CD4-positive, alpha-beta T cell treated with Interleukin-15 for 4 hours (primary cell): ENCODE results near the gene EDN1.

ENCODE experiments used
- DNase-seq: peaks from one replicate; pipeline ENCODE4 v3.0.0-alpha.2; 2020; ENCODE audit warnings: low spot score

EDN1 gene

DNA sequence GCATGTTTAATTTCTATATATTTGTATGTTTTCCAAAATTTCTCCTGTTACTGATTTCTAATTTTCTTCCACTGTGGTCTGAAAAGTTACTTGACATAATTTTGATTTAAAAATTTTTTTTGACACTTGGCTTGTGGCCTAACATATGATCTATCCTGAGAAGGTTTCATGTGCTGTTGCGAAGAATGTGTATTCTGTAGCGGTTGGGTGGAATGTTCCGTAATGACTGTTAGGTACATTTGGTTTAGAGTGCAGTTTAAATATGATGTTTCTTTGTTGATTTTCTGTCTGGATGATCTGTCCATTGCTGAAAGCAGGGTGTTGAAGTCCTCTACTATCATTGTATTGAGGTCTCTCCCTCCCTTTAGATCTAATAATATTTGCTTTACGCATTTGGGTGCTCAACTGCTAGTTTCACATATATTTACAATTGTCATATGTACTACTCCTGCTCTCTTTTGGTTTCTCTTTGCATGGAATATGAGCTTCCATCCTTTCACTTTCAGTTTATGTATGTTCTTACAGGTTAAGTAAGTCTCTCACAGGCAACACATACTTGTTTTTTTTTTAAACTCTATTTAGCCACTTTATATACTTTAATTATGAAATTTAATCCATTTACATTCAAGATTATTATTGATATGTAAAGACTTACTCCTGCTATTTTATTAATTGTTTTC lies 19.5 kb upstream of the EDN1 start:
- DNase-seq, result no peak

DNA sequence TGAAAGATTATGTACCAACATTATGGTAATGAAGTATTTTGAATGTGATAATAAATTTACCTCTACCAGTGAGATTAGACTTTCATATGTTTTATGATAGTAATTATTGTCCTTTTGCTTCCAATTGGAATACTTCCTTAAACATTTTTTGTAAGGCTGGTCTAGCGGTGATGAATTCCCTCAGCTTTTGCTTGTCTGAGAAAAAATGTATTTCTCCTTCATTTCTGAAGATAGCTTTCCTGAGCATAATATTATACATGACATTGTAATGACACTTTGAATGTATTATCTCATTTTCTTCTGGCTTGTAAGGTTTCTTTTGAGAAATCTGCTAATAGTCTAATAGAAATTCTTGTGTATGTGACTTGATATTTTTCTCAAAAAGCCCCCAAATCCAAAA lies 18.6 kb upstream of the EDN1 start:
- DNase-seq, result no peak

DNA sequence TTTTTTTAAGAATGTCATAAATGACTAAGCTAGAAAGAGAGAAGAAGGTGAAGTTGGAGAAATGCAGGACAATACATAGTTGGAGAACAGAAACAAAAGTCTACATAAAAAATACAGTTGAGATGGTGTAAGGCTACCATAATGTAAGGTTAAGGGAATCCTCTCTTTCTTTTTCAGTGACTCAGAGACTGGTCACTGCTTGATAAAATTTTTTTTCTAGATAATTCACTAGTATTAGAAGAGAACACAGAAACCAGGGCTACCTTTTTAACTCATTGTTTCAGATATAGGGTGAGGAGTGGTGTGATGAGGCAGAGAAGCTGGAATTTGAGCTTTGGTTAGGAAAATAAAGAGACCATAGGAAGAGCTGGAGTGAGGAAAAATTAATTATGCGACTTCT lies 18.2 kb upstream of the EDN1 start:
- DNase-seq, result no peak

DNA sequence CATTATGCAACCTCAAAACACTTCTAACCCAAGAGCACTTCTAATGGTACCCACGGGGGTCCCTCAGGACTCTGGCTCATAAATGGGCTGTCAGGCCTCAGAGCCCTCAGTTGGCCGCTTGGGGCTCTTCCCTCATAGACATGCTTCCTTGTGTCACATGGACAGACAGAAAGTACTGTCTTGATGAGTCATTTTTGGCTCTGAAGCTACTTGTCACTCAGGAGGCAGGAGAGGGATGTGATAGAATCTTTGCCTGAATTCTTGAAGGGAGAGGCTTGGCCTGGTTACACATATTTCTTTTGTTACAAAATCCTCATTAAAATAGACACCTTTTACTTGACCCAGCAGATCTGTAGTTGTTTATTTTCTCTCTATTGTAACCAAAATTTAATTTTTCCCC lies 15.1 kb upstream of the EDN1 start:
- DNase-seq, result no peak

DNA sequence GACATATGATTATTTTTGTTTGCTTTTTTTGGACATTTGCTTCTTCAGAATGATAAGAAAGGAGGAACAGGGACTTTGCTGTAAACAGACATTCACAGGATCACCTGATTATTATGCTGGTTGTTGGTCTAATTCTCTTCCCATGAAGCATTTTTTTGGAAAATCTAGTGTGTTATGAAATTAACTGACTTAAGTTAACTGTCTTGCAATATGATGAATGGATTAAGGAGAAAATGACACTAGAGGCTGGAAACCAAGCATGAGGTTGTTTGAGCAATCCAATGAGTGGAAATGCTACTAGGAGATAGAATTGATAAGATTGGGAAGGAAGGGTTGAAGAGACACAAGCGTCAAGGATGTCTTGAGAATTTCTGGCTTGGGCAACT lies 13.2 kb upstream of the EDN1 start:
- DNase-seq, result no peak

DNA sequence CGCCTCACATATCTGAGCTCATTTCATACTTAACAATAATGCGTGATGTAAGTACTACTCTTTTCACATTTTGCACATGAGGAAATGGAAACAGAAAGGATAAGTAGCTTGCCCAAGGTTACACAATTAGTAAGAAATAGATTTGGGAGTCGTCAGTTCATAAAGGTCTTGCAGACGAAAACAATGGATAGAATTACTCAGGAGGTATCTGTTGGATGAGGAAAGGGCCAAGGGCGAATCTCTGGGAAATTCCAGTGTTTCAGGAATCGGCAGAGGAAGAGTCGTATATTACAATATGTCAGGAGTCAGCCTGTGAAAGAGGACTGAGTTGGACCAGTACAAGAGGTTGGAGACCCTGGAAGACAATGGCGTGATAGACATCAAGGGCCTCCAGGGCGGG lies 12.8 kb upstream of the EDN1 start:
- no peak for DNase-seq

DNA sequence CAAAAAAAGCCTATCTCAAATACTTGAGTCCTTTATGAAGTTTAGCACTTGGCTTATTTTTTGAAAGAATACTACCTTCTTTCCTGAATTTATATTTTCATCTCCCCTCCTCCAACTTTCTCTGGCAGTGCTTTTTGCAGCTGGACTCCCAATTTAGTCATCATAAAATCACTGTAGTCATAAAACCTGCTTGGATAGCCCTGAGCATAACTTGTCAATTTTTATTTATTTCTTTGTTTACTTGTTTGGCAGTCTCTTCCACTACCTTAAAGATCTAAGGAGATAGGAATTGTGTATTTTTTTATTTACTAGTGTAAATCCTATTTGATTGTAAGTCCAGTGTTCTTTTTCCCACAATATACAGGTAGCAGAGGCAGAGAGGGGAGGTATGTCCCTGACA lies 11.2 kb upstream of the EDN1 start:
- no peak for DNase-seq

DNA sequence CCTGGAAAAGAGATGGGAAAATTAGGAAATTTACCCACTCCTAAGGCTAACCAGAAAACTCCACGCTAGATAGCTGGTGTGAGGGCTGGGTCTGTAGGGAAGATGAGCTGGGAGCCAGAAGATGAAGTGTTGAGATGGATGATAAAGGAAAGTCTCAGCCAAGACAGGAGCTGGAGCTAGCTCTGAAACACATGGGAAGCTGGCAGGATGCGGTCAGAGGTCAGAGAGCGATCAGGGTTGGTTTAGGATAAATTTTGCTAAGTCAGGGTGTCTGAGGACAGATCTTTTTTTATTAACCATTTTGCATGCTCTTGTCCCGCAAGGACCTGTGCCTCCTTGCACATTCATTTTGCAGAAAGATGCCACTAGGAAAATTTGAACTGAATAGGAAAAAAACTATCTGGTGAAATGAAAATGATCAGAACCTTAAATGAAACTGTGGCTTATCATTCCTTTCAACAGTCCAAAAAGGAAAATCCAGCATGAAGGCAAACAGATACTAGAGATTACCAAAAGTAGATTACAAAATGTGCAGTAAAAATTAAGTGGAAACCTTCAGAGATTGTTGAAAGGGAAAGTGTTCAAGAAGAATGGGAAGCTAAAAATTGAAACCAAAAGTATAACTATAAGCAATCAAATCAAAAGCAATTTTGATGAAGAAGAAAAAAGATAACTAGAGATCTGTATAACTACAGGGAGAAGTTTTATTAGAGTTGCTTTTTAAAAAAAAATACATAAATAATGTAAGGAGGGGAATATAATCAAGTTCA lies 10.7 kb upstream of the EDN1 start:
- DNase-seq, result no peak

DNA sequence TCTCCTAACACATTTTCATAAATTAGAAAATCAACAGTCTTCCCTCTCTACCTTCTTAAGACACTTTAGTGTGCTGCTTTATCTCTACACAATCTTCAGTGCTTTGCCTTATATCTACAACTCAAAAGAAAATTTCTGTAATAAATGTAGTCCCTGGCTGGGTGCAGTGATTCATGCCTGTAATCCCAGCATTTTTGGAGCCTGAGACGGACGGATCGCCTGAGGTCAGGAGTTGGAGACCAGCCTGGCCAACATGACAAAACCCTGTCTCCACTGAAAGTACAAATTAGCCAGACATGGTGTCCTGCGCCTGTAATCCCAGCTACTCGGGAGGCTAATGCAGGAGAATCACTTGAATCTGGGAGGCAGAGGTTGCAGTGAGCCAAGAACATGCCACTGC lies 9.7 kb upstream of the EDN1 start:
- DNase-seq, result no peak

DNA sequence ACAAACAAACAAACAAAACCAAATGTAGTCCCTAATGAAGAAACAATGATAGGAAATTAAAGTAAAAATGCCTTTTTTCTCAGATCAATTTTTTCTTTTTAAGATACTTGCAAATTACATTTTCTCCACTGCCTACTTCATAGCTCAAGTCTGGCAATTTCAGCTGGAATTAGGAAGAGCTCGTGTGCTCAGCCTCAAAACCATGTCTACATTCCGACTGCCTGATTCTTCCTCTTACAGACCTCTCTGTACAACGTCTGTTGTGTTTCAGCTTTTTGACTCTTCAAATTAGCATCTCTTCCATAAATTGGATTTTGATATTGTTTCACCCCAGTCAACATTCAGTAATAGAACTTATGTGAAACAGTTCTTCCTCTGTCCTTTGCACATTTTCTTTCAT lies 9.3 kb upstream of the EDN1 start:
- no peak for DNase-seq

DNA sequence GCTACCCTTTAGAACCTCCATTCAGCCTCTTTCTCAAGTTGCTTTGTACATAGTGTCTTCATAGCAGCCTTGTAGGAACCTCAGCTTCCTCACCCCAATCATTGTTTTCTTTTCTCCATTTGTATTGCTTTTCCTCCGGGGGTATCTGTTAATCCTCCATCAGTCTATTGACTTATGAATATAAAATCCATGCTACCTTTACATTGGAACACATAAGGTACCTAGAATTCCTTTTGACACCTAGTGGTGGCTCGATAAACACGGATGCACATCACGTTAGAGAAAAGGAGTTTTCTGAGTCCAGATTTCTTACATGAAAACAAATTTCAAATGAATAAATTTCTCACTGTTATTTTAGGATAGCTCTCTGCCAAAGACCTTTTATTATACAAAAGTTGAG lies 6.3 kb upstream of the EDN1 start:
- no peak for DNase-seq

DNA sequence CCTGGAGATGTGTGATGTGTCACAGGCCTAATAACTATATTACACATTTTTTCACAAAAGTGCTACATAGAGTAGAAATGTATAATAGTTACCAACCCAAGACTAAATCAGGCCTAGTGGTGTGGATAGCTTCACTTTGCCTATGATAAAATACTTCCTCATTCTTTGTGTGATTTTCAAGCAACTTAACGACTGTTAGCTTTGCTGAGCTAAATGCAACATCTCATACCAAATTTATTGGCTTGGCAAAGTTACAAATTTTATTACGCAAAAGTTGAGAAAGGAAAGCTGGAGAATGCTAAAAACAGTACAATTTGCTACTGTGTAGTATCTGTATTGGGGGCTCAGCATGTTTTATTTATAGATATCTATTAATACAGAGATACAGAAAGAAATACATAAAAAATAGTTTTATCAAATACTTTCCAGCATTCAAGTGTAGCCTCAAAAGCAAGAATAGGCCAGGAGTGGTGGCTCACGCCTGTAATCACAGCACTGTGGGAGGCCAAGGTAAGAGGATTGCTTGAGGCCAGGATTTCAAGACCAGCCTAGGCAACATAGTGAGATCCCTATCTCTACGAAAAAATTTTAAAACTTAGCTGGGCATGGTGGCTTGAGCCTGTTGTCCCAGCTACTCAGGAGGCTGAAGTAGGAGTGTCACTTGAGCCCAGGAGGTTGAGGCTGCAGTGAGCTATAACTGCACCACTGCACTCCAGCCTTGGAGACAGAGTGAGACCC lies 3.6 kb upstream of the EDN1 start:
- DNase-seq, result no peak

DNA sequence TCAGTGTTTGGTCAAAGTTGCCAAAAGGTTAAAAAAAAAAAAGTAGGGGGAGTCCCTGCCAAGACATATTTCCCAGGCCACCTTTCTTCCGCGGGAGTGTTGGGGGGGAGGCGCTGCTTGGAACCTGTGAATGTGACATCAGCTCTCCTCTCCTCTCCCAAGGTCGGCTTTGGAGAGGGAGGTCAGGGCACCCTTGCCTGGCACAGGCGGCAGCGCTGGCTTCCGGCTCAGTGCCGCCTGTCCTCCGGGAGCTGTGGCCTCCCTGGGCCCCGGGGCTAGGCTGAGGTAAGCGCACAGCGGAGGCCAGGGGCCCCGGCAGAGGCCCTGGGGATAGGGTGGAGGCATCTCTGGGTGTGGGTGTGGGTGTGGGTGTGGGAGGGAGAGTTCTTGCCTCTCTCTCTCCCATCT lies 1.9 kb upstream of the EDN1 start:
- no peak for DNase-seq

DNA sequence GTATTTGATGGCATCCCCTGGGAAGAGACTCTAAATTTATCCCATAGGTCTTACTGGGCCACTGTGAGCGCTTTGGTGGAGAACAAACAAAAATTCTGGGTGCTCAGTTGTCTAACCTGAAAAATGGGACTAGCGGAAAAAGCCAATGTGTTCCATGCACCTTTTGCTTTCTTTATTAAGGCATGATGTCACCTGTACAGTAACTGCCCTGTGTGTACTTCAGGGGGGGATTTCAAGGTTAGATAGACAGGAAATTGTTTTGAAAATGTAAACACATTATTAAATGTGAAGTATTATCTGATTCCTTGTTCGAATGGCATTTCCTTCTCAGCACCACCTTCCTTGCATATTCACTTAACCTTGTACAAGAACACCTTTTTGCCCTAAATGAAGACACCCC lies 1.2 kb upstream of the EDN1 start:
- DNase-seq, result no peak

DNA sequence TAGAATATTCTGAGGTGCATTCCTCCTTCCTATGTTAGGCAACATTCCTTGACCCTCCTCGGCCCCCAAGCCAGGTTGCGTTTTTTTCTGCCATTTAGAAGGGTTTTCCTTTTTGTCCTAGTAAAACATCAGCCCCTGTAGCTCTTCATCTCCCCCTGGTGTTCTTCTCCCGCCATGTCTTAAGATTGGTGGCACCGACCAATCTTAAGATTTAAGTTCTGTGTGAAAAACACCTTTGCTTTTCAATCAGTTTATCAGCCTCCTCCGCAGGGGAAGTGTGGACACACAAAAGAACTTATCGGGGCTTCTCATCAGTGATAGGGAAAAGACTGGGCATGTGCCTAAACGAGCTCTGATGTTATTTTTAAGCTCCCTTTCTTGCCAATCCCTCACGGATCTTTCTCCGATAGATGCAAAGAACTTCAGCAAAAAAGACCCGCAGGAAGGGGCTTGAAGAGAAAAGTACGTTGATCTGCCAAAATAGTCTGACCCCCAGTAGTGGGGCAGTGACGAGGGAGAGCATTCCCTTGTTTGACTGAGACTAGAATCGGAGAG lies 719 bp upstream of the EDN1 start:
- DNase-seq, result peak; percentile 41

DNA sequence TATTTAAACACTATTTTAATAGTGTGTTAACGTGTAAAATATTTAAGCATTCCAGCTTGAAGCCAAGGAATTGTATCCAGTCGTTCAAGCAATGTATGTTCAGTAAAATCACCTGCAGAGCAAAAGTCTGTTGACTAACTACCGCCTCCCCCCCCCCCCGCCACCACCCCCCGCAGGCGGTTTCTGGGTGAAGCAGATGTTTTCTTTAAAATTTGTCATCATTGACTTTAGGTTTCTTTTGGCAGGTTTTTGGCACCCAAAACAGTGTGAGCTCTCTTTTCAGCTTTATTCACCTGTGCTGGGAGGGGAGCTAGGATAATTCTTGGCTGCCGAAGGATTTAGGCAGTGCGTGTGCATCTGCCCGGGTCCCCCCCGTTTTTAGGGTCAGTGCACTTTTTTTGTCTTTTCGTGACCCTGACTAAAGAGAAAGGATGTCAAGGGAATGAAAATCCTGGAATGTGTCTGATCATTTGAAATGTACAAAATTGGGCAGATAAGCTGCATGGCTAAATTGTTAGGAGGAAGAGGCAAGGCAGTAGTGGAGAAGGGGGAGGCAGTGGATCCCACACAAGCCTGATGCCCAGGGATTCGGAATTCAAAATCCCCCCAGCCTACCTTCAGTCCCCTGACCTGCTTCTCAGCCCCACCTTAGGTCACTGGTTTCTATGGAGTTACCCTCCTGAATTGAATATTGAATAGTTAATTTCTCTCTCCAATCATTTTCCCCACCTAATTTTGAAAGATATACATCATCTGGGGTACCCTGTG lies 1.1 kb downstream of the EDN1 start:
- no peak for DNase-seq

DNA sequence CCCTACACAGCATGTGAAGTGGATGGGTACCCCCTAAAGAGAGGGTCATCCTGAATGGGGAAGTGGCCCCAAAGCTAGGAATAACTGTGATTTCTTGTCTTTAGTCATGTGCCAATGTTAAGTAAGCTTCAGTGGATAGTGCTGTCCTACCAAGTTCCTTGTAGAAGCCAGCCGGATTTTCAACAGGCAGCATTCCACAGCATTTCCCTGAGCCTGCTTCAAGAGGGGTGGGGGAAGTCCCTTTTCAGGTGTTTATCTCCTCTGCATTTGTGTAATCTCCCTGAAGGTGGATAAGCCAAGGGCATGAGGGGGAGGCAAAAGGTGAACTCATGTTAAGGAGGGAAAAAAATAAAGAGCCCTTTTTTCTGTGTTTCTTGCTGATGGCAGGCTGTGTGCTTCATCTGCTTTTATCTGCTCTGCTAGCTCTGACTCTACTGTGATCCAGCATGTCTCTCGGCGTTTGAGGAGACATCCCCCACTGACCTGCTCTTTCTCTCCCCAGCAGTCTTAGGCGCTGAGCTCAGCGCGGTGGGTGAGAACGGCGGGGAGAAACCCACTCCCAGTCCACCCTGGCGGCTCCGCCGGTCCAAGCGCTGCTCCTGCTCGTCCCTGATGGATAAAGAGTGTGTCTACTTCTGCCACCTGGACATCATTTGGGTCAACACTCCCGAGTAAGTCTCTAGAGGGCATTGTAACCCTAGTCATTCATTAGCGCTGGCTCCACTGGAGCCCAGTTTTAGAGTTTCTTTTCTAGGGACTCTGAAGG lies 1.9 kb downstream of the EDN1 start:
- DNase-seq, result no peak

DNA sequence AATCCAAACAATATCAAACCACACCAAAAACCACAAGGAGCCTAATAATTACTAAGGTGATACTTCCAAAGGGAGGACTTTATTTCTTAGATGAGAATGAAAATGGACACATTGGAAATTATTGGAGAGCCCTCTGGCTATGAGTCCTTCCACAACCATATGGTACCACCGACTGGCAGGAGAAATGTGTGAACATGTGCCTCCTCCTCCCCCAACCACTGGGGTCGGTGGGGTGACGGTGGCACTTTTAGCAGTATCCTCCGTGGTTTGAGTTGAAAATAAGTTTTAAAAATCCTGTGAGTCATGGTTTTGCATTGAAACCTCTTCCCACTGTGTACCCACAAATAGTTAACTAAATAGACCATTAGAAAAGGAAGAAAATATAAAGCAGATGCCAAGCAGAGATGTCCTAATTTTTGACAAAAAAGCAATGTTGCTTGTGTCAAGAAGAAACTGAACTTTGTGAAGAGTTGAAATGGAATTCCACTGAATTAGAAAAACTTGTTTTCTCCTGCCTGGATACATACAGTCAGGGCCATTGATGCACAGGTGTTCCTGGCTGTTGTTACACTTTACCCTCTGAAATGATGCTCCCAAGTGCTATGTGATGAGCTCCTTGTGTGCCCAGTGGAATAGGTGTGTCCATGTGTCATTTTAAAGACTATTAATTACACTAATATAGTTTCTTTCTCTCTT lies 3.2 kb downstream of the EDN1 start:
- no peak for DNase-seq

DNA sequence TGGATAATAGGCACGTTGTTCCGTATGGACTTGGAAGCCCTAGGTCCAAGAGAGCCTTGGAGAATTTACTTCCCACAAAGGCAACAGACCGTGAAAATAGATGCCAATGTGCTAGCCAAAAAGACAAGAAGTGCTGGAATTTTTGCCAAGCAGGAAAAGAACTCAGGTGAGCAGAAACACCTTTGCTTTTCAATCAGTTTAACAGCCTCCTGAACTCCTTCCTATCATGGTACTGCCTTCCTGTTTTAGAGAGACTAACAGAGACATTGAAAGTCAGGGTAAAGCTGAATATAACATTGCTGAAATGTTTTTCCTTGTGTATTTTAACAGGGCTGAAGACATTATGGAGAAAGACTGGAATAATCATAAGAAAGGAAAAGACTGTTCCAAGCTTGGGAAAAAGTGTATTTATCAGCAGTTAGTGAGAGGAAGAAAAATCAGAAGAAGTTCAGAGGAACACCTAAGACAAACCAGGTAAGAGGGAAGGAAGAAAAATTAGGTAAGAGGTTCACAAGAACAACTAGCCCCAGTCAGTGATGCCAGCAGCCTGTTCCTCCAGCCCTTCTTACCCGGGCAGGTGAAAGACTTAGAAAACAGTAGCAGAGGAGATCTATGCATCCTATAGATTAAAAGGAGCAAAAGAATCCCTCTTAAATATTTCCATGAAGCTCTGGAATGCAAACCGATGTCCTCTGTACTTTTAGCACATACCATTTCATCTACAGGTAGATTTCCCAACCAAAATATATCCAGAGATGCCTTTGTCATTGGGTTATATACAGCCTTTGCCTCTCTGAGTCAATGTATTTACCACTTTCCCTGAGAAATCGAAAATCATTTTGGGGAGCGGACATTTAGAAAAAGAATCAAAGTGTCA lies 4.0 kb downstream of the EDN1 start:
- no peak for DNase-seq
